IMR-90 (cell line): ENCODE results near the gene SSBP2. TPM values are rescaled to one million over a fixed set of nuclear protein-coding genes. Genes with fewer than 3 reads are reported as not detected.

ENCODE experiments used
- ATAC-seq: fragments of 200-7000 bp; cut with Tn5 transposase; 2 replicates; pipeline ENCODE4 v1.9.1; 2020; ENCODE audit warnings: low read depth, mild to moderate bottlenecking, moderate library complexity
- BruUV-seq: library from RNA; stranded (reverse); fragments of 400-500 nt; replicated peaks from 2 replicates; lab custom pipeline; 2021; lab: Mats Ljungman, UMichigan
- CTCF ChIA-PET: fragments of 300-600 bp; formaldehyde crosslinking; extraction: SDS; loops from one replicate; lab custom pipeline; 2021; ENCODE audit warnings: antibody characterized with exemption; lab: Yijun Ruan, JAX
- POLR2A ChIA-PET: fragments of 300-600 bp; sonication (Branson Sonifier 250); formaldehyde crosslinking; loops from one replicate; lab custom pipeline; 2022; ENCODE audit warnings: antibody characterized with exemption; ENCODE audit not compliant: unreplicated experiment; lab: Charles Lee
- DNase-seq: peaks from one replicate; pipeline ENCODE4 v3.0.0; 2013
- H2AFZ ChIP-seq: replicated peaks from 2 replicates; pipeline ENCODE3; 2013; ENCODE audit warnings: low read length, mild to moderate bottlenecking; ENCODE audit not compliant: poor library complexity
- H2AK5ac ChIP-seq: 2 replicates; pipeline ENCODE4 v1.6.1; 2013; ENCODE audit warnings: low read depth, low read length, inconsistent platforms
- H2AK9ac ChIP-seq: replicated peaks from 2 replicates; pipeline ENCODE3; 2013; ENCODE audit warnings: mild to moderate bottlenecking, low read depth, low read length, moderate library complexity; ENCODE audit not compliant: poor library complexity
- H2BK120ac ChIP-seq: 2 replicates; pipeline ENCODE4 v1.6.1; 2013; ENCODE audit warnings: low read depth, low read length, inconsistent platforms
- H2BK15ac ChIP-seq: 3 replicates; pipeline ENCODE4 v1.6.1; 2013; ENCODE audit warnings: low read depth, low read length, inconsistent platforms
- H2BK20ac ChIP-seq: 2 replicates; pipeline ENCODE4 v1.6.1; 2013; ENCODE audit warnings: low read depth, mild to moderate bottlenecking, inconsistent platforms, low read length, moderate library complexity
- H2BK5ac ChIP-seq: 2 replicates; pipeline ENCODE4 v1.6.1; 2013; ENCODE audit warnings: mild to moderate bottlenecking, low read depth, low read length, inconsistent platforms; ENCODE audit not compliant: poor library complexity, severe bottlenecking
- H3K14ac ChIP-seq: replicated peaks from 2 replicates; pipeline ENCODE4 v1.6.1; 2013; ENCODE audit warnings: low read depth, low read length, inconsistent platforms
- H3K18ac ChIP-seq: 2 replicates; pipeline ENCODE4 v1.6.1; 2013; ENCODE audit warnings: low read depth, low read length, control low read depth
- H3K23ac ChIP-seq: 2 replicates; pipeline ENCODE4 v1.6.1; 2013; ENCODE audit warnings: low read depth, low read length, inconsistent platforms
- H3K27ac ChIP-seq: 2 replicates; pipeline ENCODE4 v1.5.1; 2013; ENCODE audit warnings: mild to moderate bottlenecking, control low read depth, low read length; ENCODE audit not compliant: insufficient read depth
- H3K27me3 ChIP-seq: 2 replicates; pipeline ENCODE4 v1.6.1; 2013; ENCODE audit warnings: low read length; ENCODE audit not compliant: control insufficient read depth, insufficient read depth
- H3K36me3 ChIP-seq: 2 replicates; pipeline ENCODE4 v1.6.1; 2013; ENCODE audit warnings: low read length, mixed read lengths; ENCODE audit not compliant: control insufficient read depth, insufficient read depth
- H3K4ac ChIP-seq: 2 replicates; pipeline ENCODE4 v1.6.1; 2013; ENCODE audit warnings: low read depth, low read length, inconsistent platforms
- H3K4me1 ChIP-seq: 2 replicates; pipeline ENCODE4 v1.6.1; 2013; ENCODE audit warnings: low read length, mixed read lengths; ENCODE audit not compliant: control insufficient read depth, insufficient read depth
- H3K4me2 ChIP-seq: 2 replicates; pipeline ENCODE4 v1.6.1; 2013; ENCODE audit warnings: low read depth, mild to moderate bottlenecking, control low read depth, low read length, moderate library complexity
- H3K4me3 ChIP-seq: 2 replicates; pipeline ENCODE4 v1.5.1; 2013; ENCODE audit warnings: low read depth, mild to moderate bottlenecking, control low read depth, low read length, moderate library complexity; ENCODE audit not compliant: insufficient read depth
- H3K56ac ChIP-seq: 2 replicates; pipeline ENCODE4 v1.6.1; 2013; ENCODE audit warnings: low read length, inconsistent platforms; ENCODE audit not compliant: insufficient read depth; ENCODE audit errors: extremely low read depth
- H3K79me1 ChIP-seq, 2 experiments: 2 replicates each; pipeline ENCODE4 v1.6.1; 2013; ENCODE audit warnings: low read length in 2 of 2, inconsistent platforms in 1 of 2, low read depth in 1 of 2
- H3K9ac ChIP-seq: 2 replicates; pipeline ENCODE4 v1.6.1; 2013; ENCODE audit warnings: low read depth, low read length, control low read depth
- H3K9me1 ChIP-seq: 2 replicates; pipeline ENCODE4 v1.6.1; 2013; ENCODE audit warnings: low read length, inconsistent platforms; ENCODE audit not compliant: insufficient read depth
- H3K9me3 ChIP-seq: 2 replicates; pipeline ENCODE4 v1.6.1; 2013; ENCODE audit warnings: low read length; ENCODE audit not compliant: control insufficient read depth, insufficient read depth
- H4K20me1 ChIP-seq: 2 replicates; pipeline ENCODE4 v1.6.1; 2013; ENCODE audit warnings: low read length, inconsistent platforms; ENCODE audit not compliant: insufficient read depth
- H4K5ac ChIP-seq: 2 replicates; pipeline ENCODE4 v1.6.1; 2013; ENCODE audit warnings: mild to moderate bottlenecking, low read depth, low read length, control low read depth
- H4K8ac ChIP-seq, 2 experiments: 2 replicates each; pipeline ENCODE4 v1.6.1; 2013; ENCODE audit warnings: low read depth in 2 of 2, low read length in 2 of 2, control low read depth in 1 of 2, inconsistent platforms in 1 of 2
- H4K91ac ChIP-seq: 2 replicates; pipeline ENCODE4 v1.6.1; 2013; ENCODE audit warnings: low read depth, low read length, inconsistent platforms; ENCODE audit not compliant: insufficient read depth
- BHLHE40 ChIP-seq: fragments of 150-350 bp; IDR thresholded peaks from 2 replicates; pipeline ENCODE4 v1.6.1; 2016; ENCODE audit warnings: mild to moderate bottlenecking, low read depth, low read length
- CEBPB ChIP-seq: IDR thresholded peaks from 2 replicates; pipeline ENCODE4 v1.6.1; 2012; ENCODE audit warnings: low read depth, low read length, improper control_type of control experiment
- MAZ ChIP-seq: IDR thresholded peaks from 2 replicates; pipeline ENCODE4 v1.6.1; 2012; ENCODE audit warnings: low read depth, mild to moderate bottlenecking, low read length, improper control_type of control experiment, moderate library complexity, borderline replicate concordance
- RCOR1 ChIP-seq: IDR thresholded peaks from 2 replicates; pipeline ENCODE4 v1.6.1; 2012; ENCODE audit warnings: mild to moderate bottlenecking, low read length, improper control_type of control experiment; ENCODE audit not compliant: insufficient replicate concordance
- RFX5 ChIP-seq: IDR thresholded peaks from 2 replicates; pipeline ENCODE4 v1.8.0; 2012; ENCODE audit warnings: low read depth, mild to moderate bottlenecking, low read length, moderate library complexity
- WGBS, 2 experiments: methylation state at CpG; one replicate each; pipeline versions ENCODE4 v1.1.5 to v1.1.7; 2013; ENCODE audit warnings: missing lambda C conversion rate in 2 of 2; ENCODE audit not compliant: insufficient read length in 1 of 2; ENCODE audit errors: extremely low coverage in 2 of 2; 5-methylcytosine and 5-hydroxymethylcytosine counted together
- dilution Hi-C: fragments of 300-500 bp; cut with HindIII; formaldehyde crosslinking; loops from one replicate; pipeline ENCODE4 v1.14.3; 2018; ENCODE audit warnings: low sequenced_read_pairs; ENCODE audit not compliant: unreplicated experiment
- in situ Hi-C: fragments of 300-500 bp; cut with MboI; formaldehyde crosslinking; loops from 3 replicates; pipeline ENCODE4 v1.14.3; 2019; ENCODE audit warnings: low sequenced_read_pairs, inconsistent platforms, mixed read lengths
- intact Hi-C: fragments of 100-400 bp; cut with micrococcal nuclease; formaldehyde crosslinking; loops from 2 replicates; pipeline ENCODE4 v1.10.0; 2022
- polyA plus RNA-seq, 3 experiments: library from polyadenylated mRNA; depleted of rRNA; stranded (reverse); fragments of >200 nt; gene quantifications; 2 replicates each; pipeline ENCODE4 v1.2.3, GENCODE V29; 2012; ENCODE audit warnings: low replicate concordance in 1 of 3
- total RNA-seq: library from RNA; depleted of rRNA; stranded (reverse); fragments of >200 nt; gene quantifications from 2 replicates; pipeline ENCODE4 v1.2.3, GENCODE V29; 2012
- TF ChIP-seq, protein P1 (sequence below): conservative IDR thresholded peaks from 2 replicates; pipeline ENCODE4 v1.5.1; 2012; ENCODE audit warnings: mild to moderate bottlenecking, low read depth, low read length, improper control_type of control experiment

The SSBP2 gene
- total and polyA plus RNA-seq, 2 of the 4 experiments (the other 2 are of a cell fraction), result 38.4 to 42.7 TPM

GRCh38 chr5:81409896-81410295 is 341.0 kb downstream of the SSBP2 start:
- no peak overlapping the region for H3K23ac ChIP-seq
- ChIA-PET POLR2A (no interaction called here), CTCF (no interaction called here)
- no peak overlapping the region for H2BK120ac ChIP-seq
- BruUV-seq, result no TSS peak
- in situ Hi-C loops, result no loop called here
- no peaks in the 10 kb centered on the region for H3K36me3 ChIP-seq
- no peak overlapping the region for H2BK5ac ChIP-seq
- WGBS, 2 experiments, result no CpG with 5 or more reads among the region's 2 CpGs
- no peaks in the 10 kb centered on the region for H3K9me3 ChIP-seq
- H3K79me1 ChIP-seq, result no peaks in the 10 kb centered on the region
- H2AK5ac ChIP-seq, result no peak overlapping the region
- ATAC-seq (peak; percentile 56; the same call in 1 of the 2 replicates), DNase-seq (no peak)
- no peaks in the 10 kb centered on the region for H3K27me3 ChIP-seq
- no peak overlapping the region for H2BK15ac ChIP-seq
- no peak overlapping the region for H3K9ac ChIP-seq
- dilution Hi-C loops, result no loop called here
- no peak overlapping the region for H2AFZ ChIP-seq
- no peaks in the 10 kb centered on the region; the same call in 1 of the 2 replicates for H3K4me1 ChIP-seq
- intact Hi-C loops, result no loop called here
- 0 out of 2 replicates have a peak, but pooled peaks cover 3% of the 10 kb centered on the region for H3K9me1 ChIP-seq
- no peak overlapping the region for H4K8ac ChIP-seq
- no peak overlapping the region for H3K4me2 ChIP-seq
- H3K14ac ChIP-seq, result no peak overlapping the region
- H3K27ac ChIP-seq, result no peak overlapping the region
- no peak overlapping the region for H3K18ac ChIP-seq
- H3K56ac ChIP-seq, result no peak overlapping the region
- H4K91ac ChIP-seq, result no peak overlapping the region
- no peak overlapping the region for H3K4ac ChIP-seq
- H2AK9ac ChIP-seq, result no peak overlapping the region
- H3K4me3 ChIP-seq, result no peak overlapping the region
- H2BK20ac ChIP-seq, result no peak overlapping the region
- no peak overlapping the region for H4K5ac ChIP-seq
- no peaks in the 10 kb centered on the region for H4K20me1 ChIP-seq
- TF ChIP-seq, protein P1, sequence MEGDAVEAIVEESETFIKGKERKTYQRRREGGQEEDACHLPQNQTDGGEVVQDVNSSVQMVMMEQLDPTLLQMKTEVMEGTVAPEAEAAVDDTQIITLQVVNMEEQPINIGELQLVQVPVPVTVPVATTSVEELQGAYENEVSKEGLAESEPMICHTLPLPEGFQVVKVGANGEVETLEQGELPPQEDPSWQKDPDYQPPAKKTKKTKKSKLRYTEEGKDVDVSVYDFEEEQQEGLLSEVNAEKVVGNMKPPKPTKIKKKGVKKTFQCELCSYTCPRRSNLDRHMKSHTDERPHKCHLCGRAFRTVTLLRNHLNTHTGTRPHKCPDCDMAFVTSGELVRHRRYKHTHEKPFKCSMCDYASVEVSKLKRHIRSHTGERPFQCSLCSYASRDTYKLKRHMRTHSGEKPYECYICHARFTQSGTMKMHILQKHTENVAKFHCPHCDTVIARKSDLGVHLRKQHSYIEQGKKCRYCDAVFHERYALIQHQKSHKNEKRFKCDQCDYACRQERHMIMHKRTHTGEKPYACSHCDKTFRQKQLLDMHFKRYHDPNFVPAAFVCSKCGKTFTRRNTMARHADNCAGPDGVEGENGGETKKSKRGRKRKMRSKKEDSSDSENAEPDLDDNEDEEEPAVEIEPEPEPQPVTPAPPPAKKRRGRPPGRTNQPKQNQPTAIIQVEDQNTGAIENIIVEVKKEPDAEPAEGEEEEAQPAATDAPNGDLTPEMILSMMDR, result no peak
- TF ChIP-seq MAZ (no peak), RCOR1 (no peak), BHLHE40 (no peak), CEBPB (peak; percentile 78), RFX5 (no peak)
